Kidney epithelial cell (primary cell): ENCODE results near the gene KCNK3. TPM values are rescaled to one million over a fixed set of nuclear protein-coding genes. Genes with fewer than 3 reads are reported as not detected.

ENCODE experiments used
- DNase-seq: peaks from one replicate; pipeline ENCODE4 v3.0.0-alpha.2; 2010; ENCODE audit warnings: low read depth
- H3K27me3 ChIP-seq: 2 replicates; pipeline ENCODE4 v1.6.0; 2011; ENCODE audit warnings: low read length; ENCODE audit not compliant: control insufficient read depth, insufficient read depth
- H3K36me3 ChIP-seq: 2 replicates; pipeline ENCODE4 v1.5.1; 2011; ENCODE audit warnings: low read length; ENCODE audit not compliant: control insufficient read depth, insufficient read depth
- H3K4me3 ChIP-seq: 2 replicates; pipeline ENCODE4 v1.5.1; 2011; ENCODE audit warnings: low read depth, mild to moderate bottlenecking, control low read depth, low read length
- total RNA-seq: library from RNA; depleted of rRNA; stranded (reverse); fragments of >200 nt; gene quantifications from 2 replicates; pipeline ENCODE4 v1.2.3, GENCODE V29; 2015
- TF ChIP-seq, protein P1 (sequence below): IDR thresholded peaks from 2 replicates; pipeline ENCODE4 v1.5.1; 2011; ENCODE audit warnings: mild to moderate bottlenecking, moderate library complexity, low read length, control low read depth, inconsistent platforms; ENCODE audit not compliant: insufficient read depth, poor library complexity, severe bottlenecking

The KCNK3 gene
- total RNA-seq, 1 donor from 2014 or later: 13.9 TPM

DNA sequence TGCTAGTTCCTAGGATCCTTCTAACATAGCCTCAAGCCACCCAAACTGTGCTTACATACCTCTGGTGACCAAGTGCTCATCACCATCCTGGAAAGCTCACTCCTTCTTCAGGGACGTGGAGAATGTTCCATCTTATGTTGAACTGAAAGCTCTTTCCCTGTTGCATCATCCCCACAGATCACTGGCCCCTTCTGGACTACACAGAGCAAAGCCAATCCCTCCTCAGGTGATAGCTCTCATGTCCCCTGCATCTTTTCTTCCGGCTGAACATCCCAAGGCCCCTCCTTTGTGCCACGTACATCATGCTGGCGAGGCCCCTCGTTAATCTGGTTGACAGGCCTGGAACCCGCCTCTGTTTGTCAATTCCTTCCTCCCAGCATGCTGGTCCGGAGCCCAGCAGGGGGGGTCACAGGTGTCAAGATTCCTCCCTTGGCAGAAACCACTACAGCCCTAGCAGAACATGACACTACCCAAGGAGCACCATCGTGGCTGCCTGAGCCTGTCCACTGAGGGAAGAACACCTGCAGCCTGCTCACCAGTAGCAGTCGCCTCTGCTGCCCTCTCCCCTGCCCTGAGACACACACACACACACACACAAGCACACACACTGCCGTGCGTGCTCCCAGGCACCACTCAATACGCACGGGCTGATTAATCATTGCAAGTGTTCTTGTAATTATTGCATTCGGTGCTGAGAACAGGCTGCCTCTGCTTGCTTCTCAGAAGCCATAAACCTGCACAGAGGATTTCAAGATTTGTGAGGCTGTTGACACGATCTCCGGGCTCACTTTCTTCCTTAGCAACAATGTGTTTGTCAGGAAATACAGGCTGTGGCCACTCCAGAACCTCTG, 6.3 kb upstream of the KCNK3 start:
- DNase-seq: peak; percentile 65
- Histone ChIP-seq H3K36me3 (no peaks in the 10 kb centered on the region), H3K27me3 (peaks cover 6% of the 10 kb centered on the region), H3K4me3 (no peak overlapping the region)
- TF ChIP-seq, protein P1, sequence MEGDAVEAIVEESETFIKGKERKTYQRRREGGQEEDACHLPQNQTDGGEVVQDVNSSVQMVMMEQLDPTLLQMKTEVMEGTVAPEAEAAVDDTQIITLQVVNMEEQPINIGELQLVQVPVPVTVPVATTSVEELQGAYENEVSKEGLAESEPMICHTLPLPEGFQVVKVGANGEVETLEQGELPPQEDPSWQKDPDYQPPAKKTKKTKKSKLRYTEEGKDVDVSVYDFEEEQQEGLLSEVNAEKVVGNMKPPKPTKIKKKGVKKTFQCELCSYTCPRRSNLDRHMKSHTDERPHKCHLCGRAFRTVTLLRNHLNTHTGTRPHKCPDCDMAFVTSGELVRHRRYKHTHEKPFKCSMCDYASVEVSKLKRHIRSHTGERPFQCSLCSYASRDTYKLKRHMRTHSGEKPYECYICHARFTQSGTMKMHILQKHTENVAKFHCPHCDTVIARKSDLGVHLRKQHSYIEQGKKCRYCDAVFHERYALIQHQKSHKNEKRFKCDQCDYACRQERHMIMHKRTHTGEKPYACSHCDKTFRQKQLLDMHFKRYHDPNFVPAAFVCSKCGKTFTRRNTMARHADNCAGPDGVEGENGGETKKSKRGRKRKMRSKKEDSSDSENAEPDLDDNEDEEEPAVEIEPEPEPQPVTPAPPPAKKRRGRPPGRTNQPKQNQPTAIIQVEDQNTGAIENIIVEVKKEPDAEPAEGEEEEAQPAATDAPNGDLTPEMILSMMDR: no peak

DNA sequence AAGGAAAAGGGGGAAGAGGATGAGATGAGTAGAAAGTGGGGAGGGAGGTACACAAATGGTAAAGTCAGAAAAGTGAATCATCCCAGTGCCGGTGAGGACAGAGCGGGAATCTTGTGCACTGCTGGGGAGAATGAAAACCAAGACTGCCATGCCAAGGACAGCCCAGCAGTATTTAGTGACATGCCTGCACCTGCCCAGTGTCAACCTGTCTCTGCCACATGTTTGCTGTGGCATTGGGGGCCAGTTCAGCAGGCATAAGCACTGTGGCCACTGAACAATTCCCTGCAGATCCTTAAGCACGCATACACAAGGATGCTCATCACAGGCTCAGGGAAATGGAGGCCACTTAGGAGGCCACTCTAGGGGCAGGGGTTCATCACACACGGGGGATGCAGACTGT, 5.2 kb upstream of the KCNK3 start:
- DNase-seq: no peak
- Histone ChIP-seq H3K27me3 (peaks cover 6% of the 10 kb centered on the region), H3K36me3 (no peaks in the 10 kb centered on the region), H3K4me3 (no peak overlapping the region)
- TF ChIP-seq, protein P1: no peak

DNA sequence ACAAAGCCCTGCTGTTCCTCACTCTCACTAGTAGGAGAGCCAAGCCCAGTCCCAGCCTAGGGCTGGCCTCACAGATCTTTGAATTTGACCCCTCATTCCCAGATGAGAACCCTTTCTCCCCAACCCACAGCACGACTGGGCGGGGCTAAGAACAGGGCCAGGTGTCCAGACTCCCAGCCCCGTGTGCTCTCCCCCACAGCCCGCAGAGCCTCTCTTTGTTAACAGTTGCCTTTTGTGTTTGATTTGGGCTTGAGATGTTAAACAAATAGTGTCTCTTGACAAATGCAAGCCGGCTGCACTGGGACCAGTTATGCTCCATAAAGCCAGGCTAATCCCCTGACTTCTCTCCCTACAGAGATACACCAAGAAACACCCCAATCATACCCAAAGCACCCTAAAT, 4.7 kb upstream of the KCNK3 start:
- H3K36me3 ChIP-seq: no peaks in the 10 kb centered on the region
- peaks cover 6% of the 10 kb centered on the region for H3K27me3 ChIP-seq
- TF ChIP-seq, protein P1: no peak
- DNase-seq: no peak
- no peak overlapping the region for H3K4me3 ChIP-seq

DNA sequence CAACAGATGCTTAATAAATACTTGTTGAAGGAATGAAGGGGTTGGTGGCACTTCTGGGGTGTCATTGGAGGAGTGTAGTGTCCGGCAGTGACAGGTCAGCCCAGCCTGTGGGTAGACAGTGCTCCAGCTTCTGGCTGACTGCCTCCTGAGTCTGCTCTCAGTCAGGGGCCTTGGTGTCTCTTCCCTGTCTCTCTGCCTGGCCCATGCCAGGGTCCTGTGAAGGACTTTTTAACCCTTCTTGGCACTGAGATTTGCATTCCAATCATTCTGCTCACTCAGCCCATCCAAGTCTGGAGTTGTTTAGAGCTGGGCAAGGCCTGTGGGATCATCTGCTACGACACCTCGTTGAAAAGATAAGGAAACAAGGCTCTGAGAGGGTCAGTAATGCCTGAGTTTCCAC, 1.4 kb upstream of the KCNK3 start:
- Histone ChIP-seq H3K36me3 (no peaks in the 10 kb centered on the region), H3K4me3 (no peak overlapping the region), H3K27me3 (peaks cover 16% of the 10 kb centered on the region)
- TF ChIP-seq, protein P1: no peak
- DNase-seq: no peak

DNA sequence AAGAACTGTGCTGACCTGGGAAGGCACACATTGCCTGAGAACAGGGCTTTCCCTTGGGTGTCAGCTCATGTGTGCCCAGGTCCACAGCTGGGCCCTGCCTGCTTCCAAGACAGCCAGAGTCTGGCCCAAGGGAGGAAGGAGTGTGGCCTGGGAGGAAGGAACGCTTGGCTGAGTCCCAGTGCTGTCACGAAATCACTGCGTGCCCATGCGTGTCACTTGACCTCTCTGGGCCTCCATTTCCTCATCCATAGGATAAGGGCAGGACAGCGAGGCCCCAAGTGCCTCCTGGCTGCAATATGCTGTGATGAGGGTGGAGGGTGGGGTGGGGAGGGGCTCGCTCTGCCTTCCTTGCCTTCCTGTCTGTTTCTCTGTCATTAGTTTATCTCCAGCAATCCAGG, 642 bp upstream of the KCNK3 start:
- Histone ChIP-seq H3K36me3 (no peaks in the 10 kb centered on the region), H3K4me3 (no peak overlapping the region), H3K27me3 (peaks cover 16% of the 10 kb centered on the region)
- no peak for DNase-seq
- TF ChIP-seq, protein P1: no peak
